ENCODE results near the gene APCDD1. TPM values are rescaled to one million over a fixed set of nuclear protein-coding genes. Genes with fewer than 3 reads are reported as not detected.

APCDD1 gene
- total and polyA plus RNA-seq, 2 of the 13 experiments (the other 11 are each of a cell fraction or from before 2014, with no cell fraction given) = 2.1 to 8.6 TPM

- TF ChIP-seq ATF5 (CRISPR knock-in tag; IDR thresholded peaks at IDR 0.05; ENCODE audit: low read depth) (no peak), ZNF577 (CRISPR knock-in tag; IDR thresholded peaks at IDR 0.05; ENCODE audit: borderline replicate concordance, low read depth) (no peak), ZNF260 (CRISPR knock-in tag; IDR thresholded peaks at IDR 0.05; ENCODE audit: borderline replicate concordance, low read depth) (no peak), ZNF281 (CRISPR knock-in tag; IDR thresholded peaks at IDR 0.05; ENCODE audit: borderline replicate concordance) (no peak), ZNF354B (CRISPR knock-in tag; IDR thresholded peaks at IDR 0.05) (no peak), ZSCAN30 (CRISPR knock-in tag; IDR thresholded peaks at IDR 0.05) (no peak), ZMYM3 (CRISPR knock-in tag; IDR thresholded peaks at IDR 0.05) (no peak), ZKSCAN8 (CRISPR knock-in tag; IDR thresholded peaks at IDR 0.05; ENCODE audit: borderline replicate concordance) (no peak), SAFB2 (CRISPR knock-in tag; IDR thresholded peaks at IDR 0.05; ENCODE audit: borderline replicate concordance, low read depth) (no peak), TCF12 (IDR thresholded peaks at IDR 0.05) (no peak), TCF12 (CRISPR knock-in tag; IDR thresholded peaks at IDR 0.05) (no peak), KLF13 (CRISPR knock-in tag; IDR thresholded peaks at IDR 0.05) (no peak), ZNF276 (CRISPR knock-in tag; IDR thresholded peaks at IDR 0.05; ENCODE audit: low read depth) (no peak), FUBP1 (CRISPR knock-in tag; IDR thresholded peaks at IDR 0.05; ENCODE audit: borderline replicate concordance) (no peak), ZSCAN21 (CRISPR knock-in tag; IDR thresholded peaks at IDR 0.05; ENCODE audit: borderline replicate concordance) (no peak), PHF21A (CRISPR knock-in tag; IDR thresholded peaks at IDR 0.05) (no peak), ZNF18 (CRISPR knock-in tag; IDR thresholded peaks at IDR 0.05; ENCODE audit: insufficient replicate concordance) (no peak), MXD1 (CRISPR knock-in tag; IDR thresholded peaks at IDR 0.05) (no peak)
Measured at GRCh38 chr18:10490401-10491165, 36.1 kb downstream of the APCDD1 start (continued).

Measured in HepG2 (cell line).